ENCODE results near the gene HS6ST3. TPM values are rescaled to one million over a fixed set of nuclear protein-coding genes. Genes with fewer than 3 reads are reported as not detected.

HS6ST3 gene
- total RNA-seq, 1 experiment from 2014 or later = not detected

- no peak for TF ChIP-seq CTCF (IDR thresholded peaks at IDR 0.05; ENCODE audit: insufficient read depth in 1 of 2, low read depth in 1 of 2, low read length in 1 of 2, severe bottlenecking in 1 of 2, unreplicated experiment in 1 of 2)
- DNase-seq = no peak
- Mint-ChIP-seq H3K4me1 (ENCODE audit: low read depth, unreplicated experiment) (no peaks in the 10 kb centered on the region), H3K27me3 (ENCODE audit: insufficient read depth, unreplicated experiment) (peaks cover 4% of the 10 kb centered on the region), H3K4me3 (ENCODE audit: unreplicated experiment) (no peak overlapping the region), H3K27ac (ENCODE audit: unreplicated experiment) (no peak overlapping the region), H3K36me3 (ENCODE audit: insufficient read depth, unreplicated experiment) (no peaks in the 10 kb centered on the region), H3K9me3 (ENCODE audit: unreplicated experiment) (no peaks in the 10 kb centered on the region)
- H3K4me3 ChIP-seq (ENCODE audit: low read depth, low read length) = no peak overlapping the region
- H3K9me3 ChIP-seq = no peaks in the 10 kb centered on the region
- no peaks in the 10 kb centered on the region; the same call in 1 of the 2 replicates for H3K27me3 ChIP-seq (replicated peaks; ENCODE audit: control insufficient read depth, insufficient read depth, low read length)
- CTCF ChIA-PET = no interaction called here
- H3K36me3 ChIP-seq (ENCODE audit: control insufficient read depth, insufficient read depth, low read length) = no peaks in the 10 kb centered on the region
- intact Hi-C loops (cut with micrococcal nuclease; ENCODE audit: unreplicated experiment) = no loop called here
- no peaks in the 10 kb centered on the region for H3K4me1 ChIP-seq
- POLR2A ChIA-PET = no interaction called here
- BruUV-seq (replicated peaks) = no TSS peak
These were observed 453.1 kb downstream of the HS6ST3 start for GRCh38 chr13:96542986-96543385.

GRCh38 chr13:96544957-96545356 is 455.1 kb downstream of the HS6ST3 start:
- Histone ChIP-seq H3K4me3 (ENCODE audit: low read depth, low read length) (no peak overlapping the region), H3K4me1 (no peaks in the 10 kb centered on the region), H3K9me3 (no peaks in the 10 kb centered on the region), H3K27me3 (replicated peaks; ENCODE audit: control insufficient read depth, insufficient read depth, low read length) (no peaks in the 10 kb centered on the region; the same call in 1 of the 2 replicates), H3K36me3 (ENCODE audit: control insufficient read depth, insufficient read depth, low read length) (no peaks in the 10 kb centered on the region)
- ChIA-PET POLR2A (no interaction called here), CTCF (no interaction called here)
- intact Hi-C loops (cut with micrococcal nuclease; ENCODE audit: unreplicated experiment) = no loop called here
- H3K27ac Mint-ChIP-seq (ENCODE audit: unreplicated experiment) = no peak overlapping the region
- H3K4me1 Mint-ChIP-seq (ENCODE audit: low read depth, unreplicated experiment) = no peaks in the 10 kb centered on the region
- TF ChIP-seq CTCF (IDR thresholded peaks at IDR 0.05; ENCODE audit: insufficient read depth in 1 of 2, low read depth in 1 of 2, low read length in 1 of 2, severe bottlenecking in 1 of 2, unreplicated experiment in 1 of 2) = no peak
- peaks cover 8% of the 10 kb centered on the region for H3K27me3 Mint-ChIP-seq (ENCODE audit: insufficient read depth, unreplicated experiment)
- no peak for DNase-seq
- H3K4me3 Mint-ChIP-seq (ENCODE audit: unreplicated experiment) = no peak overlapping the region
- no peaks in the 10 kb centered on the region for H3K36me3 Mint-ChIP-seq (ENCODE audit: insufficient read depth, unreplicated experiment)
- no peaks in the 10 kb centered on the region for H3K9me3 Mint-ChIP-seq (ENCODE audit: unreplicated experiment)
- no TSS peak for BruUV-seq (replicated peaks)

GRCh38 chr13:96546463-96546862 is 456.6 kb downstream of the HS6ST3 start:
- no TSS peak for BruUV-seq (replicated peaks)
- Mint-ChIP-seq H3K4me3 (ENCODE audit: unreplicated experiment) (no peak overlapping the region), H3K27ac (ENCODE audit: unreplicated experiment) (no peak overlapping the region), H3K9me3 (ENCODE audit: unreplicated experiment) (no peaks in the 10 kb centered on the region), H3K36me3 (ENCODE audit: insufficient read depth, unreplicated experiment) (no peaks in the 10 kb centered on the region), H3K27me3 (ENCODE audit: insufficient read depth, unreplicated experiment) (peaks cover 8% of the 10 kb centered on the region), H3K4me1 (ENCODE audit: low read depth, unreplicated experiment) (no peaks in the 10 kb centered on the region)
- CTCF ChIA-PET = no interaction called here
- no peak for DNase-seq
- POLR2A ChIA-PET = no interaction called here
- H3K36me3 ChIP-seq (ENCODE audit: control insufficient read depth, insufficient read depth, low read length) = no peaks in the 10 kb centered on the region
- H3K4me3 ChIP-seq (ENCODE audit: low read depth, low read length) = no peak overlapping the region
- no peaks in the 10 kb centered on the region; the same call in 1 of the 2 replicates for H3K27me3 ChIP-seq (replicated peaks; ENCODE audit: control insufficient read depth, insufficient read depth, low read length)
- intact Hi-C loops (cut with micrococcal nuclease; ENCODE audit: unreplicated experiment) = no loop called here
- TF ChIP-seq CTCF (IDR thresholded peaks at IDR 0.05; ENCODE audit: insufficient read depth in 1 of 2, low read depth in 1 of 2, low read length in 1 of 2, severe bottlenecking in 1 of 2, unreplicated experiment in 1 of 2) = no peak
- no peaks in the 10 kb centered on the region for H3K9me3 ChIP-seq
- no peaks in the 10 kb centered on the region for H3K4me1 ChIP-seq
